NT2/D1 (cell line): ENCODE results near the gene LAMC2.
A peak's percentile ranks its signal among the peaks of the same experiment; 100 is the strongest.

ENCODE experiments used
- DNase-seq: peaks from one replicate; pipeline ENCODE4 v3.0.0-alpha.2; 2011; ENCODE audit warnings: low read depth, low spot score
- H3K27me3 ChIP-seq: 2 replicates; pipeline ENCODE4 v1.6.0; 2011; ENCODE audit warnings: mild to moderate bottlenecking; ENCODE audit not compliant: insufficient read length, insufficient read depth
- H3K36me3 ChIP-seq: 2 replicates; pipeline ENCODE4 v1.6.1; 2011; ENCODE audit warnings: mild to moderate bottlenecking, low read length, mixed read lengths; ENCODE audit not compliant: insufficient read depth, insufficient read length
- H3K4me1 ChIP-seq: 2 replicates; pipeline ENCODE4 v1.5.1; 2011; ENCODE audit not compliant: insufficient read depth, insufficient read length
- H3K4me3 ChIP-seq: 2 replicates; pipeline ENCODE4 v1.5.1; 2011; ENCODE audit warnings: low read depth; ENCODE audit not compliant: insufficient read length
- H3K9ac ChIP-seq: 2 replicates; pipeline ENCODE4 v1.6.0; 2011; ENCODE audit warnings: low read depth; ENCODE audit not compliant: insufficient read length
- H3K9me3 ChIP-seq: 2 replicates; pipeline ENCODE4 v1.5.1; 2011; ENCODE audit warnings: mild to moderate bottlenecking, low read length; ENCODE audit not compliant: insufficient read depth
- SUZ12 ChIP-seq: IDR thresholded peaks from 2 replicates; pipeline ENCODE4 v1.6.1; 2011; ENCODE audit not compliant: insufficient read length, insufficient read depth; ENCODE audit errors: extremely low read depth
- YY1 ChIP-seq: IDR thresholded peaks from 2 replicates; pipeline ENCODE4 v1.6.1; 2011; ENCODE audit not compliant: insufficient read length, insufficient read depth
- ZNF274 ChIP-seq: IDR thresholded peaks from 2 replicates; pipeline ENCODE4 v1.6.1; 2011; ENCODE audit warnings: mild to moderate bottlenecking, low read depth, low read length

LAMC2 gene

DNA sequence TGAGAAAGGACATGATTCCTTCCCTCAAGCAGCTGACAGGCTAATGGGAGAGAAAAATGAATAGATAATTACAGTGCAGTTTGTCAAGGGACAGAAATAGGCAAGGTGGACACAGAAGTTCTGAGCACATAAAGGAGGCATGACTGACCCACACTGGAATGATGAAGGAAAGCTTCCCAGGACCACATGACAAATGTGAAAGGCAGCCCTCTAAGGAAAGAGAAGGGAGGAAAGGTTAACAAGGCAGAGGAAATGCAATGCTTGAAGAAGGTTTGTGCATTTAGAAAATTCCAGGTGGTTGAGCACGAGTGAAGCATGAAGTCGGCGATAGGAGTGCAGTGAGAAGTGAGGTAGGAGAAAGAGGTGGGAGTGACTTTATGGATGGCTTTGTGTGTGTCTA lies 37.4 kb downstream of the LAMC2 start:
- peaks cover 4% of the 10 kb centered on the region for H3K4me1 ChIP-seq
- H3K27me3 ChIP-seq, result no peaks in the 10 kb centered on the region
- TF ChIP-seq YY1, result no peak
- H3K36me3 ChIP-seq, result no peaks in the 10 kb centered on the region
- H3K9ac ChIP-seq, result no peak overlapping the region
- no peaks in the 10 kb centered on the region for H3K9me3 ChIP-seq
- DNase-seq, result no peak
- H3K4me3 ChIP-seq, result no peak overlapping the region

GRCh38 chr1:183226361-183226760 lies 40.3 kb downstream of the LAMC2 start:
- H3K27me3 ChIP-seq, result no peaks in the 10 kb centered on the region
- no peak for TF ChIP-seq SUZ12
- TF ChIP-seq YY1, result no peak
- TF ChIP-seq ZNF274, result no peak
- H3K36me3 ChIP-seq, result no peaks in the 10 kb centered on the region
- DNase-seq, result no peak
- H3K4me1 ChIP-seq, result peaks cover 11% of the 10 kb centered on the region
- no peak overlapping the region for H3K4me3 ChIP-seq
- no peaks in the 10 kb centered on the region for H3K9me3 ChIP-seq
- H3K9ac ChIP-seq, result no peak overlapping the region

- no peak for DNase-seq
- TF ChIP-seq SUZ12, result no peak
- no peak for TF ChIP-seq ZNF274
- no peak for TF ChIP-seq YY1
- Histone ChIP-seq H3K27me3 (no peaks in the 10 kb centered on the region), H3K4me1 (peaks cover 11% of the 10 kb centered on the region), H3K4me3 (no peak overlapping the region), H3K9me3 (no peaks in the 10 kb centered on the region), H3K36me3 (no peaks in the 10 kb centered on the region), H3K9ac (no peak overlapping the region)
Observed at GRCh38 chr1:183226963-183227362, 40.9 kb downstream of the LAMC2 start.

- TF ChIP-seq SUZ12 (no peak), ZNF274 (no peak)
- Histone ChIP-seq H3K4me1 (peaks cover 11% of the 10 kb centered on the region), H3K36me3 (peaks cover 4% of the 10 kb centered on the region), H3K4me3 (no peak overlapping the region), H3K9me3 (no peaks in the 10 kb centered on the region), H3K27me3 (no peaks in the 10 kb centered on the region), H3K9ac (no peak overlapping the region)
- DNase-seq, result peak; percentile 78
Observed at GRCh38 chr1:183227422-183228346, 41.6 kb downstream of the LAMC2 start.

DNA sequence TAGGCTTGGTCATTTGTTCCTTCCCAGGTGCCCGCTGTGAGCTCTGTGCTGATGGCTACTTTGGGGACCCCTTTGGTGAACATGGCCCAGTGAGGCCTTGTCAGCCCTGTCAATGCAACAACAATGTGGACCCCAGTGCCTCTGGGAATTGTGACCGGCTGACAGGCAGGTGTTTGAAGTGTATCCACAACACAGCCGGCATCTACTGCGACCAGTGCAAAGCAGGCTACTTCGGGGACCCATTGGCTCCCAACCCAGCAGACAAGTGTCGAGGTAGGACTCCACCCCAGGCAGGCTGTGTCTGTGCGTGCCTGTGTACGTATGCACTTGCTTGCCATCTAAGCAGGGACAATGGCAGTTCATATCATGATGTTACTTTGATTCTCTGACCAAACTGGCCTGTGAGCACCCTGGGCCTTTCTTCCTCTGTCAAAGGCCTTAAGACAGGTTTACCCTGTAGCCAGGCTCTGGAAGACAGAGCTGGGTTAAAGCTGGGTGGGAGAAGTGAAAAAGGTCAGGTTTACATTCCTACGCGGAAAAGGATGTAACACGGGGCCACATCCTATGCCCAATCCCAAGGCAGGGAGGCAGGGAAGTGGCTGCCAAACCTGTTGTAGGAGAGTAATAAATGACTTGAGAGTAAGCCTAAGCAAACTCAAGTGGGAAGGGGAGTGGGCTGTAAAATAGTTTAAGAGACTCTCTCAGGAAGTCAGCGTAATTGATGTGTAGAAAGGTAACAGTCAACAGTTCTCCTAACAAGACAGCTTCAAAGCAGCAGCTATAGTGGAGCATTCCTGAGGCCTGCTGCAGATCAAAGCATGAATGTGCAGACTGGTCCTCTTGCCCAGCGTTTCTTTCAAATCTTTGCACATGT lies 42.5 kb downstream of the LAMC2 start:
- Histone ChIP-seq H3K4me1 (peaks cover 11% of the 10 kb centered on the region), H3K27me3 (no peaks in the 10 kb centered on the region), H3K9me3 (no peaks in the 10 kb centered on the region), H3K9ac (no peak overlapping the region), H3K4me3 (no peak overlapping the region), H3K36me3 (peaks cover 4% of the 10 kb centered on the region)
- TF ChIP-seq YY1 (no peak), ZNF274 (no peak), SUZ12 (no peak)
- DNase-seq, result no peak

GRCh38 chr1:183230413-183230812 lies 44.3 kb downstream of the LAMC2 start:
- Histone ChIP-seq H3K36me3 (peaks cover 4% of the 10 kb centered on the region), H3K4me3 (no peak overlapping the region), H3K27me3 (no peaks in the 10 kb centered on the region), H3K9ac (no peak overlapping the region), H3K9me3 (no peaks in the 10 kb centered on the region), H3K4me1 (peaks cover 16% of the 10 kb centered on the region)
- DNase-seq, result no peak
- TF ChIP-seq ZNF274 (no peak), SUZ12 (no peak), YY1 (no peak)

DNA sequence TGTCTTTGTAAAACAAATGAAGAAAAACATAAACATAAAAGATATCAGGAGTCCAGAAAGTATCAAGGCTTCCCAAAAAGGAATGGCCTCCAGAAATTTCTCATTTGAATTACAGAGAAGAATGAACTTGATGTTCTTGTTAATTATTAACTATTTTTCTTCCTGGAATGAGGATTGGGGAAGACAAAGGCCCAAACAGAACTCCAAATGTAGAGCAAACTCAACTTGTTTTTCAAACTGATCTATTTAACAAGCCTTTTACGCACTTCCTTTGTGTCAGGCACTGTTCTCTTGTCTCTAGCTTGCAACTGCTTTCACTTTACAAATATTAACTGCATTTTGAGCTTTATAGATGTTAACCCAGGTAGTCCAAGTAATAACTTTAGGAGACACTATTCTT lies 45.5 kb downstream of the LAMC2 start:
- Histone ChIP-seq H3K27me3 (no peaks in the 10 kb centered on the region), H3K9ac (no peak overlapping the region), H3K36me3 (peaks cover 4% of the 10 kb centered on the region), H3K9me3 (no peaks in the 10 kb centered on the region), H3K4me1 (peaks cover 18% of the 10 kb centered on the region), H3K4me3 (no peak overlapping the region)
- TF ChIP-seq ZNF274 (no peak), SUZ12 (no peak), YY1 (no peak)
- no peak for DNase-seq
